ACC112 (cell line): ENCODE measurements around the gene RIN3.

ENCODE experiments used
- H2AFZ ChIP-seq: fragments of 200-600 bp; sonication (generic); one replicate; pipeline ENCODE4 v1.6.0; 2017; ENCODE audit warnings: antibody characterized with exemption, low read length; ENCODE audit not compliant: unreplicated experiment
- H3K27ac ChIP-seq: fragments of 200-600 bp; sonication (generic); 2 replicates; pipeline ENCODE4 v1.5.1; 2014; ENCODE audit warnings: low read depth, mild to moderate bottlenecking, antibody characterized with exemption, low read length, moderate library complexity
- H3K27me3 ChIP-seq: fragments of 200-600 bp; sonication (generic); 2 replicates; pipeline ENCODE4 v1.6.1; 2014; ENCODE audit warnings: mild to moderate bottlenecking, antibody characterized with exemption, low read length, moderate library complexity, mixed read lengths; ENCODE audit not compliant: insufficient read depth
- H3K36me3 ChIP-seq: fragments of 200-600 bp; sonication (generic); 2 replicates; pipeline ENCODE4 v1.6.1; 2016; ENCODE audit warnings: mild to moderate bottlenecking, antibody characterized with exemption, low read length, moderate library complexity, mixed read lengths; ENCODE audit not compliant: insufficient read depth
- H3K4me1 ChIP-seq: fragments of 200-600 bp; sonication (generic); one replicate; pipeline ENCODE4 v1.6.1; 2016; ENCODE audit warnings: low read length, mixed read lengths; ENCODE audit not compliant: insufficient read depth, unreplicated experiment, control insufficient read depth
- H3K4me3 ChIP-seq: fragments of 200-600 bp; sonication (generic); 2 replicates; pipeline ENCODE4 v1.5.1; 2014; ENCODE audit warnings: mild to moderate bottlenecking, low read depth, low read length
- H3K79me2 ChIP-seq: fragments of 200-600 bp; sonication (generic); one replicate; pipeline ENCODE4 v1.6.0; 2016; ENCODE audit warnings: low read length; ENCODE audit not compliant: control insufficient read depth, unreplicated experiment, insufficient read depth

Gene RIN3

GRCh38 chr14:92519246-92520101 lies 5.9 kb downstream of the RIN3 start:
- no peaks in the 10 kb centered on the region for H3K27me3 ChIP-seq
- H2AFZ ChIP-seq, result no peak overlapping the region
- no peak overlapping the region for H3K4me3 ChIP-seq
- peaks cover 6% of the 10 kb centered on the region for H3K4me1 ChIP-seq
- no peaks in the 10 kb centered on the region for H3K36me3 ChIP-seq
- no peak overlapping the region for H3K27ac ChIP-seq
- peaks cover 28% of the 10 kb centered on the region for H3K79me2 ChIP-seq

- H3K4me3 ChIP-seq, result no peak overlapping the region
- H3K27me3 ChIP-seq, result no peaks in the 10 kb centered on the region
- peaks cover under 1% of the 10 kb centered on the region for H3K4me1 ChIP-seq
- no peak overlapping the region for H3K27ac ChIP-seq
- H3K79me2 ChIP-seq, result peaks cover 23% of the 10 kb centered on the region
- no peaks in the 10 kb centered on the region for H3K36me3 ChIP-seq
- H2AFZ ChIP-seq, result no peak overlapping the region
These were observed 6.8 kb downstream of the RIN3 start for GRCh38 chr14:92520102-92521057.

GRCh38 chr14:92521058-92521415 lies 7.5 kb downstream of the RIN3 start:
- H3K36me3 ChIP-seq, result no peaks in the 10 kb centered on the region
- no peaks in the 10 kb centered on the region for H3K4me1 ChIP-seq
- H3K27ac ChIP-seq, result no peak overlapping the region
- H2AFZ ChIP-seq, result no peak overlapping the region
- H3K79me2 ChIP-seq, result peaks cover 20% of the 10 kb centered on the region
- H3K27me3 ChIP-seq, result no peaks in the 10 kb centered on the region
- no peak overlapping the region for H3K4me3 ChIP-seq

- H3K27me3 ChIP-seq, result no peaks in the 10 kb centered on the region
- no peaks in the 10 kb centered on the region for H3K36me3 ChIP-seq
- peaks cover 16% of the 10 kb centered on the region for H3K79me2 ChIP-seq
- H3K27ac ChIP-seq, result no peak overlapping the region
- H3K4me1 ChIP-seq, result no peaks in the 10 kb centered on the region
- H2AFZ ChIP-seq, result no peak overlapping the region
- no peak overlapping the region for H3K4me3 ChIP-seq
These were observed 10.2 kb downstream of the RIN3 start for GRCh38 chr14:92523752-92524151.

GRCh38 chr14:92524602-92525185 lies 11.1 kb downstream of the RIN3 start:
- Histone ChIP-seq H3K36me3 (no peaks in the 10 kb centered on the region), H3K4me3 (no peak overlapping the region), H3K79me2 (peaks cover 11% of the 10 kb centered on the region), H3K27ac (no peak overlapping the region), H2AFZ (no peak overlapping the region), H3K4me1 (peaks cover under 1% of the 10 kb centered on the region), H3K27me3 (no peaks in the 10 kb centered on the region)

GRCh38 chr14:92525322-92526095 lies 11.9 kb downstream of the RIN3 start:
- H3K4me3 ChIP-seq, result no peak overlapping the region
- H3K27me3 ChIP-seq, result no peaks in the 10 kb centered on the region
- H3K27ac ChIP-seq, result no peak overlapping the region
- no peak overlapping the region for H2AFZ ChIP-seq
- H3K36me3 ChIP-seq, result no peaks in the 10 kb centered on the region
- peaks cover 6% of the 10 kb centered on the region for H3K4me1 ChIP-seq
- peaks cover 14% of the 10 kb centered on the region for H3K79me2 ChIP-seq

GRCh38 chr14:92527721-92528120 lies 14.1 kb downstream of the RIN3 start:
- peaks cover 12% of the 10 kb centered on the region for H3K79me2 ChIP-seq

GRCh38 chr14:92528486-92529100 lies 15.0 kb downstream of the RIN3 start:
- Histone ChIP-seq H2AFZ (no peak overlapping the region), H3K27me3 (no peaks in the 10 kb centered on the region), H3K79me2 (peaks cover 12% of the 10 kb centered on the region)

More at GRCh38 chr14:92527721-92528120, 14.1 kb downstream of the RIN3 start:
- no peak overlapping the region for H3K27ac ChIP-seq
- no peak overlapping the region for H3K4me3 ChIP-seq
- peaks cover 6% of the 10 kb centered on the region for H3K4me1 ChIP-seq
- no peaks in the 10 kb centered on the region for H3K36me3 ChIP-seq
- no peaks in the 10 kb centered on the region for H3K27me3 ChIP-seq
- no peak overlapping the region for H2AFZ ChIP-seq

GRCh38 chr14:92529903-92530302 lies 16.3 kb downstream of the RIN3 start:
- no peak overlapping the region for H2AFZ ChIP-seq
- no peak overlapping the region; the same call in 1 of the 2 replicates for H3K27ac ChIP-seq
- H3K4me3 ChIP-seq, result no peak overlapping the region
- H3K27me3 ChIP-seq, result no peaks in the 10 kb centered on the region
- no peaks in the 10 kb centered on the region for H3K36me3 ChIP-seq
- peaks cover 6% of the 10 kb centered on the region for H3K4me1 ChIP-seq
- peaks cover 10% of the 10 kb centered on the region for H3K79me2 ChIP-seq

More at GRCh38 chr14:92528486-92529100, 15.0 kb downstream of the RIN3 start:
- H3K27ac ChIP-seq, result no peak overlapping the region
- H3K4me3 ChIP-seq, result no peak overlapping the region
- H3K36me3 ChIP-seq, result no peaks in the 10 kb centered on the region
- H3K4me1 ChIP-seq, result peaks cover 6% of the 10 kb centered on the region
